GM10248 (cell line): ENCODE data around the gene ABCA6.

ENCODE experiments used
- CTCF ChIA-PET: fragments of 300-600 bp; sonication (Branson Sonifier 250); formaldehyde crosslinking; extraction: SDS; loops from one replicate; lab custom pipeline; 2021; ENCODE audit warnings: antibody characterized with exemption; lab: Yijun Ruan, JAX
- POLR2A ChIA-PET: fragments of 350-650 bp; sonication (Branson Sonifier 250); formaldehyde crosslinking; extraction: SDS; loops from one replicate; lab custom pipeline; 2020; ENCODE audit warnings: antibody characterized with exemption; lab: Yijun Ruan, JAX
- DNase-seq: peaks from one replicate; pipeline ENCODE4 v3.0.0; 2012; ENCODE audit errors: extremely low spot score
- CTCF ChIP-seq: IDR thresholded peaks from 2 replicates; pipeline ENCODE4 v1.5.1; 2012; ENCODE audit warnings: mild to moderate bottlenecking, low read depth; ENCODE audit errors: extremely low read depth, missing control alignments, control extremely low read depth

ABCA6 gene

GRCh38 chr17:69062860-69063581, 78.7 kb downstream of the ABCA6 start:
- CTCF ChIA-PET = interaction anchor here (1.5 kb wide), 1 partner anchor 8 kb away, joined by 4 read pairs; no protein-coding TSS in a partner anchor
- POLR2A ChIA-PET = no interaction called here
- no peak for TF ChIP-seq CTCF
- DNase-seq = no peak

- POLR2A ChIA-PET = no interaction called here
- CTCF ChIA-PET = interaction anchor here (1.5 to 1.6 kb wide), 2 partner anchors 9 to 20 kb away, joined by 3 to 4 read pairs; no protein-coding TSS in a partner anchor
- TF ChIP-seq CTCF = no peak
- no peak for DNase-seq
Observed at GRCh38 chr17:69061721-69062556, 79.8 kb downstream of the ABCA6 start.

GRCh38 chr17:69060822-69061221, 80.9 kb downstream of the ABCA6 start, which contains the start of gene ABCA9:
Gene ABCA9 (minus strand): TSS chr17:69060927. CDS start chr17:69051126, 9,801 bp downstream.
- POLR2A ChIA-PET = no interaction called here
- CTCF ChIA-PET = interaction anchor here (1.6 kb wide), 1 partner anchor 19 kb away, joined by 3 read pairs; no protein-coding TSS in a partner anchor

GRCh38 chr17:69059458-69060175, 82.1 kb downstream of the ABCA6 start:
- POLR2A ChIA-PET = no interaction called here
- no peak for TF ChIP-seq CTCF
- no peak for DNase-seq
- CTCF ChIA-PET = interaction anchor here (1.0 kb wide), 1 partner anchor 20 kb away, joined by 3 read pairs; no protein-coding TSS in a partner anchor

More at GRCh38 chr17:69060822-69061221, 80.9 kb downstream of the ABCA6 start, which contains the start of gene ABCA9:
- TF ChIP-seq CTCF = no peak
- no peak for DNase-seq

- ChIA-PET POLR2A (no interaction called here), CTCF (interaction anchor here (1.4 kb wide), 1 partner anchor 41 kb away, joined by 3 read pairs; no protein-coding TSS in a partner anchor)
- no peak for TF ChIP-seq CTCF
- DNase-seq = no peak
Observed at GRCh38 chr17:69058165-69058564, 83.5 kb downstream of the ABCA6 start.

- no peak for TF ChIP-seq CTCF
- ChIA-PET CTCF (interaction anchor here (1.4 kb wide), 1 partner anchor 42 kb away, joined by 3 read pairs; no protein-coding TSS in a partner anchor), POLR2A (no interaction called here)
- DNase-seq = no peak
Observed at GRCh38 chr17:69057280-69057679, 84.4 kb downstream of the ABCA6 start.
